Measurements from ENCODE around the gene RPL28. TPM values are rescaled to one million over a fixed set of nuclear protein-coding genes. Genes with fewer than 3 reads are reported as not detected.

RPL28 gene
- total RNA-seq, 2 experiments from 2014 or later, result 3,001 to 3,058 TPM

Other genes with a start within 250 kb of the RPL28 start
- not detected for gene TNNT1, start 236.7 kb upstream of the RPL28 start, total RNA-seq
- gene TNNI3, start 228.2 kb upstream of the RPL28 start, total RNA-seq, result not detected
- gene DNAAF3, start 219.3 kb upstream of the RPL28 start, total RNA-seq, result not detected
- gene SYT5, start 205.6 kb upstream of the RPL28 start, total RNA-seq, result not detected
- gene PTPRH, start 176.4 kb upstream of the RPL28 start, total RNA-seq, result not detected
- gene TMEM86B, start 157.2 kb upstream of the RPL28 start, total RNA-seq, result 1 to 10 TPM; 5.8 to 6.2 TPM
- gene PPP6R1, start 126.9 kb upstream of the RPL28 start, total RNA-seq, result 100 to 1,000 TPM; 197 to 207 TPM
- gene HSPBP1, start 105.8 kb upstream of the RPL28 start, total RNA-seq, result 10 to 100 TPM; 46.4 to 47.1 TPM
- 1 to 10 TPM; 5.1 to 5.8 TPM for gene BRSK1, start 101.9 kb upstream of the RPL28 start, total RNA-seq
- not detected for gene TMEM150B, start 60.6 kb upstream of the RPL28 start, total RNA-seq
- gene KMT5C, start 46.1 kb upstream of the RPL28 start, total RNA-seq, result 10 to 100 TPM; 32.6 to 33.1 TPM
- not detected for gene COX6B2, start 31.2 kb upstream of the RPL28 start, total RNA-seq
- gene GARIN5B, start 22.7 kb upstream of the RPL28 start, total RNA-seq, result not detected
- under 1 TPM in 1 of 2 experiments, not detected in 1; 0.18 TPM for gene IL11, start 15.5 kb upstream of the RPL28 start, total RNA-seq
- gene TMEM190, start 9.1 kb upstream of the RPL28 start, total RNA-seq, result not detected
- gene TMEM238, start 1.6 kb upstream of the RPL28 start, total RNA-seq, result 10 to 100 TPM in 1 of 2 experiments, 1 to 10 TPM in 1; 9.4 to 10.6 TPM
- gene UBE2S, start 21.9 kb downstream of the RPL28 start, total RNA-seq, result 100 to 1,000 TPM; 229 to 241 TPM
- not detected for gene SHISA7, start 57.4 kb downstream of the RPL28 start, total RNA-seq
- gene ISOC2, start 75.7 kb downstream of the RPL28 start, total RNA-seq, result 10 to 100 TPM; 29.0 to 29.3 TPM
- gene C19orf85, start 78.8 kb downstream of the RPL28 start, total RNA-seq, result not detected
- gene ZNF628, start 90.7 kb downstream of the RPL28 start, total RNA-seq, result 1 to 10 TPM; 8.4 to 8.6 TPM
- 10 to 100 TPM; 18.9 to 19.9 TPM for gene NAT14, start 99.3 kb downstream of the RPL28 start, total RNA-seq
- under 1 TPM; 0.67 to 0.70 TPM for gene SSC5D, start 102.5 kb downstream of the RPL28 start, total RNA-seq
- not detected for gene SBK2, start 151.2 kb downstream of the RPL28 start, total RNA-seq
- gene SBK3, start 159.6 kb downstream of the RPL28 start, total RNA-seq, result not detected
- gene ZNF579, start 194.9 kb downstream of the RPL28 start, total RNA-seq, result 1 to 10 TPM; 7.2 TPM
- 10 to 100 TPM; 11.4 to 13.2 TPM for gene FIZ1, start 213.6 kb downstream of the RPL28 start, total RNA-seq
- gene ZNF524, start 214.4 kb downstream of the RPL28 start, total RNA-seq, result 10 to 100 TPM; 11.0 to 12.3 TPM
- gene ZNF865, start 219.7 kb downstream of the RPL28 start, total RNA-seq, result 10 to 100 TPM; 10.6 to 11.7 TPM
- gene ZNF784, start 238.6 kb downstream of the RPL28 start, total RNA-seq, result 1 to 10 TPM; 3.6 to 3.7 TPM